K562 (cell line): ENCODE data around the gene FAM174C. TPM values are rescaled to one million over a fixed set of nuclear protein-coding genes. Genes with fewer than 3 reads are reported as not detected.

Source experiments
- ATAC-seq: fragments of 200-7000 bp; cut with Tn5 transposase; 3 replicates; pipeline ENCODE4 v1.9.1; 2020; ENCODE audit warnings: moderate library complexity
- BruUV-seq: library from RNA; stranded (reverse); fragments of 400-500 nt; replicated peaks from 2 replicates; lab custom pipeline; 2021; lab: Mats Ljungman, UMichigan
- CTCF ChIA-PET: fragments of 300-600 bp; formaldehyde crosslinking; extraction: SDS; loops from one replicate; lab custom pipeline; 2021; ENCODE audit warnings: low intra/inter-chr PET ratio; lab: Yijun Ruan, JAX
- POLR2A ChIA-PET: fragments of 300-600, 350-650 bp; sonication (Branson Sonifier 250); formaldehyde crosslinking; extraction: SDS; loops from one replicate; lab custom pipeline; 2021; ENCODE audit warnings: antibody characterized with exemption, inconsistent platforms; lab: Yijun Ruan, JAX
- DNase-seq, 4 experiments: peaks; one replicate each; pipeline versions ENCODE4 v3.0.0 to v3.0.0-alpha.2; 2011 to 2018; ENCODE audit warnings: low spot score in 3 of 4, mixed read lengths in 3 of 4; ENCODE audit errors: extremely low read depth in 1 of 4
- FAIRE-seq: peaks from 2 replicates; lab custom pipeline; 2011; peaks lifted over from hg19 to GRCh38; lab: Jason Lieb, UNC
- H2AFZ ChIP-seq: 2 replicates; pipeline ENCODE4 v1.6.0; 2011; ENCODE audit warnings: low read depth, low read length, control low read depth, inconsistent platforms
- H3K27ac ChIP-seq: fragments of 200-600 bp; 3 replicates; pipeline ENCODE4 v1.8.0; 2011; ENCODE audit warnings: low read depth, mild to moderate bottlenecking, control low read depth, inconsistent platforms, low read length, moderate library complexity, mixed read lengths; ENCODE audit errors: extremely low read depth
- H3K27me3 ChIP-seq, 2 experiments: fragments of 300-600 bp in 1 of 2; 2 replicates in 1 of 2; 3 replicates in 1 of 2; pipeline versions ENCODE4 v1.6.0 to v1.8.0; 2011; ENCODE audit warnings: inconsistent platforms in 2 of 2, low read length in 2 of 2, mild to moderate bottlenecking in 1 of 2, mixed read lengths in 1 of 2, moderate library complexity in 1 of 2; ENCODE audit not compliant: control insufficient read depth in 2 of 2, insufficient read depth in 2 of 2
- H3K36me3 ChIP-seq: fragments of 300-600 bp; 3 replicates; pipeline ENCODE4 v1.8.0; 2011; ENCODE audit warnings: mild to moderate bottlenecking, low read length, inconsistent platforms; ENCODE audit not compliant: control insufficient read depth, insufficient read depth
- H3K4me1 ChIP-seq, 2 experiments: fragments of 200-600 bp in 1 of 2; replicated peaks in 1 of 2; 2 replicates in 1 of 2; 3 replicates in 1 of 2; pipeline versions ENCODE4 v1.5.1 to v1.8.0; 2011; ENCODE audit warnings: inconsistent platforms in 2 of 2, low read length in 2 of 2, mild to moderate bottlenecking in 1 of 2, mixed read lengths in 1 of 2, moderate library complexity in 1 of 2; ENCODE audit not compliant: control insufficient read depth in 2 of 2, insufficient read depth in 2 of 2
- H3K4me2 ChIP-seq: 2 replicates; pipeline ENCODE4 v1.6.1; 2011; ENCODE audit warnings: low read length, control low read depth, inconsistent platforms, mixed read lengths; ENCODE audit not compliant: insufficient read depth
- H3K4me3 ChIP-seq: fragments of 200-600 bp; sonication (generic), shearing (Covaris generic); 2 replicates; pipeline ENCODE4 v1.5.1; 2016; ENCODE audit warnings: control low read depth, inconsistent platforms
- H3K79me2 ChIP-seq: fragments of 200-600 bp; 3 replicates; pipeline ENCODE4 v1.8.0; 2011; ENCODE audit warnings: low read length, inconsistent platforms; ENCODE audit not compliant: control insufficient read depth, insufficient read depth
- H3K9ac ChIP-seq, 2 experiments: 2 replicates each; pipeline versions ENCODE4 v1.6.0 to v1.6.1; 2011; ENCODE audit warnings: low read depth in 2 of 2, low read length in 2 of 2, control low read depth in 1 of 2, inconsistent platforms in 1 of 2, mild to moderate bottlenecking in 1 of 2, mixed read lengths in 1 of 2; ENCODE audit not compliant: insufficient read depth in 1 of 2
- H3K9me1 ChIP-seq: one replicate; pipeline ENCODE4 v1.6.0; 2011; ENCODE audit warnings: inconsistent platforms, mild to moderate bottlenecking, low read length, moderate library complexity; ENCODE audit not compliant: control insufficient read depth, insufficient read depth
- H3K9me3 ChIP-seq: replicated peaks from 2 replicates; pipeline ENCODE4 v1.5.1; 2011; ENCODE audit warnings: low read depth, low read length, inconsistent platforms; ENCODE audit not compliant: control insufficient read depth, insufficient read depth
- H4K20me1 ChIP-seq: replicated peaks from 2 replicates; pipeline ENCODE4 v1.6.1; 2011; ENCODE audit warnings: low read length, inconsistent platforms, mixed read lengths; ENCODE audit not compliant: control insufficient read depth, insufficient read depth
- FIP1L1 ChIP-seq: fragments of 200-400 bp; formaldehyde crosslinking; IDR thresholded peaks from 2 replicates; pipeline ENCODE4 v1.6.1; 2018; ENCODE audit warnings: mild to moderate bottlenecking, low read depth, low read length; ENCODE audit not compliant: poor library complexity, severe bottlenecking
- GABPB1 ChIP-seq: sonication (generic); formaldehyde crosslinking; IDR thresholded peaks from 2 replicates; pipeline ENCODE4 v1.8.0; 2022; ENCODE audit warnings: mild to moderate bottlenecking, missing genetic modification reagents
- GTF3C2 ChIP-seq: IDR thresholded peaks from 3 replicates; pipeline ENCODE4 v1.6.1; 2011; ENCODE audit warnings: borderline replicate concordance, mild to moderate bottlenecking, moderate library complexity; ENCODE audit not compliant: insufficient read length; ENCODE audit errors: extremely low read depth
- POLR2G ChIP-seq: fragments of 200-400 bp; formaldehyde crosslinking; IDR thresholded peaks from 2 replicates; pipeline ENCODE4 v1.6.1; 2017; ENCODE audit warnings: low read depth, mild to moderate bottlenecking, antibody characterized with exemption, low read length, moderate library complexity
- PRPF4 ChIP-seq: fragments of 200-400 bp; formaldehyde crosslinking; IDR thresholded peaks from one replicate; pipeline ENCODE4 v1.6.1; 2017; ENCODE audit warnings: low read length, low read depth, mild to moderate bottlenecking; ENCODE audit not compliant: insufficient read depth, poor library complexity, severe bottlenecking
- RBFOX2 ChIP-seq: fragments of 200-400 bp; formaldehyde crosslinking; IDR thresholded peaks from 2 replicates; pipeline ENCODE4 v1.6.1; 2017; ENCODE audit warnings: low read depth, mild to moderate bottlenecking, low read length, moderate library complexity
- RBM22 ChIP-seq: fragments of 200-400 bp; formaldehyde crosslinking; IDR thresholded peaks from 2 replicates; pipeline ENCODE4 v1.6.1; 2018; ENCODE audit warnings: low read length, low read depth; ENCODE audit not compliant: poor library complexity, severe bottlenecking
- ZBTB33 ChIP-seq: sonication (generic); formaldehyde crosslinking; IDR thresholded peaks from 2 replicates; pipeline ENCODE4 v1.8.1; 2023; ENCODE audit warnings: mild to moderate bottlenecking, missing genetic modification reagents
- ZNF644 ChIP-seq: fragments of 200-800 bp; sonication (Bioruptor generic); IDR thresholded peaks from 2 replicates; pipeline ENCODE4 v1.6.1; 2016; ENCODE audit warnings: low read depth, missing genetic modification characterization, missing compliant biosample characterization
- WGBS: fragments of 100-300 bp; shearing (Covaris generic); methylation state at CpG from one replicate; pipeline ENCODE4 v1.1.6; 2016; ENCODE audit warnings: low coverage, mixed read lengths; ENCODE audit not compliant: insufficient coverage; ENCODE audit errors: missing lambda C conversion rate; 5-methylcytosine and 5-hydroxymethylcytosine counted together
- in situ Hi-C: fragments of 300-500 bp; cut with MboI; formaldehyde crosslinking; loops from 4 replicates; pipeline ENCODE4 v1.15.0; 2018; ENCODE audit warnings: inconsistent platforms, mixed read lengths
- intact Hi-C: fragments of 100-400 bp; cut with micrococcal nuclease; formaldehyde crosslinking; loops from 2 replicates; pipeline ENCODE4 v1.14.2; 2022
- polyA plus RNA-seq, 8 experiments: library from polyadenylated mRNA; depleted of rRNA in 4 of 8; stranded (reverse) in 5 of 8; unstranded in 3 of 8; fragments of >200 nt; fragmentation: Nextera tagmentation in 2 of 8; fragmentation: Illumina TruSeq in 1 of 8; extraction: Ambion mirVana in 2 of 8; extraction: Trizol in 1 of 8; gene quantifications; 2 replicates each; pipeline versions ENCODE4 v1.2.1 to v1.2.3, GENCODE V29; 2011 to 2014; ENCODE audit warnings: inconsistent platforms in 1 of 8, missing spikeins in 1 of 8
- total RNA-seq, 7 experiments: library from RNA; depleted of rRNA in 6 of 7; stranded (reverse); fragments of >200 nt in 6 of 7; fragmentation: Illumina TruSeq in 2 of 7; extraction: Trizol in 2 of 7; gene quantifications; 2 replicates each; pipeline versions ENCODE4 v1.2.1 to v1.2.3, GENCODE V29; 2011 to 2021; ENCODE audit warnings: low replicate concordance in 1 of 7

The FAM174C gene
- total and polyA plus RNA-seq, 9 of the 15 experiments (the other 6 are each of a cell fraction or from before 2014, with no cell fraction given) = 0.66 to 89.6 (median 20.3) TPM

DNA sequence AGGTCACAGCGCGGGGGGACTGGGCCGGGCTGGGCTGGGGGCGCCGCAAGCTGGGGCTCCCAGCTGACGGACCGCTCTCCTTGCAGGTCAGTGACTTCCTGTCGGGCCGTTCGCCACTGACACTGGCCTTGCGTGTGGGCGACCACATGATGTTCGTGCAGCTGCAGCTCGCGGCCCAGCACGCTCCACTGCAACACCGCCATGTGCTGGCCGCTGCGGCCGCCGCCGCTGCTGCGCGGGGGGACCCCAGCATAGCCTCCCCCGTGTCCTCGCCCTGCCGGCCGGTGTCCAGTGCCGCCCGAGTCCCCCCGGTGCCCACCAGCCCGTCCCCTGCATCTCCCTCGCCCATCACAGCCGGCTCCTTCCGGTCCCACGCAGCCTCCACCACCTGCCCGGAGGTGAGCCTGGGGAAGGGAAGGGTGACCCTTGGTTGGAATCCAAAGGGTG is 21.2 kb upstream of the FAM174C start:
- ChIA-PET CTCF (no interaction called here), POLR2A (interaction anchor here (1.8 to 7.8 kb wide), 2 partner anchors 12 to 15 kb away, joined by 11 to 88 read pairs; partner anchors contain the start of gene CIRBP)
- Histone ChIP-seq H3K79me2 (peaks cover 73% of the 10 kb centered on the region), H4K20me1 (0 out of 2 replicates have a peak, but pooled peaks cover 7% of the 10 kb centered on the region), H3K9me1 (no peaks in the 10 kb centered on the region), H3K9me3 (no peaks in the 10 kb centered on the region), H2AFZ (no peak overlapping the region), H3K27ac (peak overlapping the region; percentile 82; the same call in 2 of the 3 replicates), H3K4me1 (peaks cover 32 to 96% of the 10 kb centered on the region in 2 experiments), H3K36me3 (peaks cover 70% of the 10 kb centered on the region; the same call in 2 of the 3 replicates), H3K4me3 (no peak overlapping the region), H3K4me2 (no peak overlapping the region), H3K27me3 (no peaks in the 10 kb centered on the region), H3K9ac (peak overlapping the region in 1 of 2 experiments; percentile 96; a peak in 2 of 4 replicates)
- ATAC-seq (no peak), FAIRE-seq (no peak), DNase-seq (no peak)
- in situ Hi-C loops = no loop called here
- WGBS = 90% methylated on average over 27 of the region's 37 CpGs
- intact Hi-C loops = no loop called here
- TF ChIP-seq GTF3C2 = no peak
- peak; percentile 95 for TF ChIP-seq ZBTB33 (CRISPR knock-in tag)
- peak; percentile 45; the same call in 1 of the 2 replicates for TF ChIP-seq POLR2G
- peak; percentile 43 for TF ChIP-seq RBM22
- TF ChIP-seq ZNF644 = no peak
- peak; percentile 27 for TF ChIP-seq PRPF4
- peak; percentile 8 for TF ChIP-seq FIP1L1
- peak; percentile 3; the same call in 1 of the 2 replicates for TF ChIP-seq GABPB1 (CRISPR knock-in tag)
- peak; percentile 24; the same call in 1 of the 2 replicates for TF ChIP-seq RBFOX2
- no TSS peak for BruUV-seq
